Endothelial cell (in vitro differentiated cells): ENCODE results near the gene EID3. TPM values are rescaled to one million over a fixed set of nuclear protein-coding genes. Genes with fewer than 3 reads are reported as not detected.
A peak's percentile ranks its signal among the peaks of the same experiment; 100 is the strongest.

Experiments
- DNase-seq: peaks from one replicate; pipeline ENCODE4 v3.0.0; 2021; ENCODE audit warnings: low spot score
- H3K27ac Mint-ChIP-seq: one replicate; pipeline ENCODE4 v1.8.0; 2021; ENCODE audit warnings: mixed read lengths, inconsistent platforms; ENCODE audit not compliant: unreplicated experiment
- H3K27me3 Mint-ChIP-seq: one replicate; pipeline ENCODE4 v1.8.0; 2021; ENCODE audit warnings: mild to moderate bottlenecking, moderate library complexity, mixed read lengths, inconsistent platforms; ENCODE audit not compliant: unreplicated experiment
- H3K36me3 Mint-ChIP-seq: one replicate; pipeline ENCODE4 v1.8.0; 2021; ENCODE audit warnings: mild to moderate bottlenecking, low read depth, mixed read lengths, inconsistent platforms; ENCODE audit not compliant: unreplicated experiment
- H3K4me1 Mint-ChIP-seq: one replicate; pipeline ENCODE4 v1.8.0; 2021; ENCODE audit warnings: mild to moderate bottlenecking, mixed read lengths, inconsistent platforms; ENCODE audit not compliant: unreplicated experiment
- H3K4me3 Mint-ChIP-seq: one replicate; pipeline ENCODE4 v1.8.0; 2021; ENCODE audit warnings: mild to moderate bottlenecking, mixed read lengths, inconsistent platforms; ENCODE audit not compliant: unreplicated experiment
- H3K9me3 Mint-ChIP-seq: one replicate; pipeline ENCODE4 v1.8.0; 2021; ENCODE audit warnings: mixed read lengths, inconsistent platforms; ENCODE audit not compliant: unreplicated experiment
- CTCF ChIP-seq: fragments of 200-600 bp; sonication (generic); IDR thresholded peaks from one replicate; pipeline ENCODE4 v1.5.0; 2021; ENCODE audit warnings: antibody characterized with exemption; ENCODE audit not compliant: unreplicated experiment
- long read RNA-seq: library from polyadenylated mRNA; unstranded; transcript quantifications from one replicate; pipeline ENCODE4 v2.0.0, GENCODE V29; 2020; ENCODE audit not compliant: unreplicated experiment
- total RNA-seq: library from RNA; stranded (reverse); fragmentation: NEBNext Ultra II Directional; extraction: Animal tissue kit (Norgen Biotek cat#: 25700); gene quantifications from one replicate; pipeline ENCODE4 v1.2.1, GENCODE V29; 2021; ENCODE audit not compliant: unreplicated experiment

EID3 gene
- total RNA-seq: 2.2 TPM
- long read RNA-seq: 0 reads

- Mint-ChIP-seq H3K4me1 (peaks cover 33% of the 10 kb centered on the region), H3K36me3 (peaks cover 14% of the 10 kb centered on the region), H3K27ac (peak within 1 kb of the TSS; percentile 36), H3K4me3 (peak within 1 kb of the TSS; percentile 56), H3K9me3 (no peaks in the 10 kb centered on the region), H3K27me3 (peaks cover 5% of the 10 kb centered on the region)
- no peak for TF ChIP-seq CTCF
- peak; percentile 84 for DNase-seq
These were observed at the start of gene EID3 for GRCh38 chr12:104303538-104304151. TSS of gene EID3 (plus strand) at chr12:104303739. CDS start at chr12:104303935, 196 bp downstream.

DNA sequence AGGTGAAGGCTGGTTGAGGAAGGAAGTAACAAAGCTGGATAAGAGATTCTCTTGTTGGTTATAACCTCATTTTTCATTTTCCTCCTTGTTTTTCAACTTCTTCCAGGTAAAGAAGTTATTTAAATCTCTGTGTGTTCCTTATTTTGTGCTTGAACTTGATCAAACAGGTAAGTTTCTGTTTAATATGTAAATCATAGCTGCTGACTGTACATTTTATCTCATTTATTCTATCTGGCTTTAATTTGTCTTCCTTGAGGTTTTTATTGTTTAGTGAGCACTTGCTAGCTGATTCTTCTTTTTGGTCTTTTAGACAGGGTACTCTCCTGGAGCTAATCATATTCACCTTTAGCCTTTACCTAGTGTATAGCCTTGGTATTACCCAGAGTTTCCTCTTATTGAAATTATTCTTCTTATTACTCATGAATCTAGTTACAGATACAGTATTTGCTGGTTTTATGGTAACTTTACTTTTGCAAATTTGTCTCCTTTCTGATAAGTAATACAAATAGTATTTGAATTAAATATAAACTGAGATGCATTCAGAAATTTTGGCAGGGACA lies 45.5 kb upstream of the EID3 start:
- Mint-ChIP-seq H3K27ac (no peak overlapping the region), H3K9me3 (no peaks in the 10 kb centered on the region), H3K4me1 (no peaks in the 10 kb centered on the region), H3K4me3 (no peak overlapping the region), H3K27me3 (peaks cover 2% of the 10 kb centered on the region), H3K36me3 (no peaks in the 10 kb centered on the region)
- TF ChIP-seq CTCF: no peak
- DNase-seq: no peak

GRCh38 chr12:104258476-104259067 lies 45.0 kb upstream of the EID3 start:
- H3K4me3 Mint-ChIP-seq: no peak overlapping the region
- peaks cover 2% of the 10 kb centered on the region for H3K27me3 Mint-ChIP-seq
- no peaks in the 10 kb centered on the region for H3K36me3 Mint-ChIP-seq
- TF ChIP-seq CTCF: no peak
- DNase-seq: no peak
- no peaks in the 10 kb centered on the region for H3K9me3 Mint-ChIP-seq
- no peak overlapping the region for H3K27ac Mint-ChIP-seq
- H3K4me1 Mint-ChIP-seq: peaks cover 1% of the 10 kb centered on the region

DNA sequence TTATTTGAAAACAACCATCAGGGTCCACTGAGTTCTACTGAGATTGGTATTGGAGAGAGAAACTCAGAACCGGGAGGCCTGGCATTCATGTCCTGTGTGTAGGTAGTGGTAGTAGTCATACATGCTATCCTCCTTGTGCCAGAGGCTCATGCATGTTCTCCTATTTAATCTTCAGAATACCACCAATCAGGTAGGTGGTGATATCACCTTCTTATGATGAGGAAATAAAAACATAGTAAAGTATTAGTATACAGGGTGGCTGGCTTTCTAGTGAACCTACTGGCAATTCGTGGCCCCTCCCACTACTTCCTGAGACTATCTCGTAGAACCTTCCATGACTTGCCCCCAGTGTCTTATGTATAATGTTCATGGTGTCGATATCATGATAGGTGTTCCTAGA lies 40.5 kb upstream of the EID3 start:
- H3K4me3 Mint-ChIP-seq: no peak overlapping the region
- TF ChIP-seq CTCF: no peak
- no peaks in the 10 kb centered on the region for H3K36me3 Mint-ChIP-seq
- H3K4me1 Mint-ChIP-seq: peaks cover 9% of the 10 kb centered on the region
- no peak for DNase-seq
- H3K9me3 Mint-ChIP-seq: no peaks in the 10 kb centered on the region
- H3K27me3 Mint-ChIP-seq: no peaks in the 10 kb centered on the region
- no peak overlapping the region for H3K27ac Mint-ChIP-seq
